22Rv1 (cell line): ENCODE measurements around the gene EEF2.
"Not testable (repeated sequence)": the region's sequence is repeated elsewhere in the genome, so short reads cannot be mapped to it uniquely, and the experiment has no call there.

Experiments
- H3K27ac ChIP-seq: fragments of 450-650 bp; 2 replicates; pipeline ENCODE4 v1.5.1; 2017
- ZFX ChIP-seq: fragments of 450-650 bp; IDR thresholded peaks from 2 replicates; pipeline ENCODE4 v1.6.1; 2017; ENCODE audit warnings: antibody characterized with exemption, borderline replicate concordance
- TF ChIP-seq, protein P1 (sequence below): fragments of 450-650 bp; IDR thresholded peaks from 2 replicates; pipeline ENCODE4 v1.5.1; 2017; ENCODE audit warnings: mild to moderate bottlenecking

Gene EEF2

DNA sequence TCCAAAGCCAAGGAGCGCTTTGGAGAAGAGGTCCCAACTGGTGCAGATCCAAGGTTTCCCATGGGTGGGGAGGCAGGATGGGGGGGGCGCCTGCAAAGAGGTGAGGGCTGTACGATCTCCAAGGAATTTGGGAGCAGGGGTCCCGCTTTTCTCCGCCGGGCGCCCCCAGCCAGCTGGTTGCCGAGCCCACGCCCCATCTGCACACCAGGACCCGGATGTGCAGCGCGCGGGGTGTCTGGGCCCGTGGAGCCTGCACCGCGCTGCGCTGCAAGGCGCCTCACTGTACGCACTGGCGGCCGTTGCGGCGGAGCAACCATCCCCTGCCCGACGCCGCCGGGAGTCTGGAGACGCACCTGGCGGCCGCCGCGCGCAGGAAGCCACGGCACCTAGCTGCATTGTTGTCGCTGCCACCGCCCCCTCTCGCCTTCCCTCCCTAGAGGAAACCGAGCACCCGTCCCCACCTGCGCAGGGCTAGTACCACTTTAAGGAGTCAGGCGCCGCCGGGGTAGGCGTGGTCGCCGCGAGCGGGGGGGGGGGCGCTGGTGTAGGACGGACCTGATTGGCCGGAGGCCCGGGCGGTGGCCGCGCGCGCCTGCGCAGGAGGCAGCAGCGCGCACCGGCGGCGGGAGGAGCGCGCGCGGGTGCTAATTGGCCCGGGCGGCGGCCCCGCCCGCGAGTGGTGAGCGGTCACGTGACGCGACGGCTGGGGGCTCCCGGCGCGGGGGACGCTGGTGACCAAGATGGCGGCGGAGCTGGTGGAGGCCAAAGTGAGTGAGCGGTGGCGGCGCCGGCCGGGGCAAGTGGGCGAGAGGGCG lies 22.0 kb upstream of the EEF2 start, which contains the start of gene PIAS4:
PIAS4 (plus strand) TSS at position 716 of the 815 bp plus-strand sequence; CDS start at position 741, 25 bp downstream.
- H3K27ac ChIP-seq, result peak within 1 kb of the TSS; percentile 83
- no peak for TF ChIP-seq ZFX
- TF ChIP-seq, protein P1, sequence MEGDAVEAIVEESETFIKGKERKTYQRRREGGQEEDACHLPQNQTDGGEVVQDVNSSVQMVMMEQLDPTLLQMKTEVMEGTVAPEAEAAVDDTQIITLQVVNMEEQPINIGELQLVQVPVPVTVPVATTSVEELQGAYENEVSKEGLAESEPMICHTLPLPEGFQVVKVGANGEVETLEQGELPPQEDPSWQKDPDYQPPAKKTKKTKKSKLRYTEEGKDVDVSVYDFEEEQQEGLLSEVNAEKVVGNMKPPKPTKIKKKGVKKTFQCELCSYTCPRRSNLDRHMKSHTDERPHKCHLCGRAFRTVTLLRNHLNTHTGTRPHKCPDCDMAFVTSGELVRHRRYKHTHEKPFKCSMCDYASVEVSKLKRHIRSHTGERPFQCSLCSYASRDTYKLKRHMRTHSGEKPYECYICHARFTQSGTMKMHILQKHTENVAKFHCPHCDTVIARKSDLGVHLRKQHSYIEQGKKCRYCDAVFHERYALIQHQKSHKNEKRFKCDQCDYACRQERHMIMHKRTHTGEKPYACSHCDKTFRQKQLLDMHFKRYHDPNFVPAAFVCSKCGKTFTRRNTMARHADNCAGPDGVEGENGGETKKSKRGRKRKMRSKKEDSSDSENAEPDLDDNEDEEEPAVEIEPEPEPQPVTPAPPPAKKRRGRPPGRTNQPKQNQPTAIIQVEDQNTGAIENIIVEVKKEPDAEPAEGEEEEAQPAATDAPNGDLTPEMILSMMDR, result no peak

DNA sequence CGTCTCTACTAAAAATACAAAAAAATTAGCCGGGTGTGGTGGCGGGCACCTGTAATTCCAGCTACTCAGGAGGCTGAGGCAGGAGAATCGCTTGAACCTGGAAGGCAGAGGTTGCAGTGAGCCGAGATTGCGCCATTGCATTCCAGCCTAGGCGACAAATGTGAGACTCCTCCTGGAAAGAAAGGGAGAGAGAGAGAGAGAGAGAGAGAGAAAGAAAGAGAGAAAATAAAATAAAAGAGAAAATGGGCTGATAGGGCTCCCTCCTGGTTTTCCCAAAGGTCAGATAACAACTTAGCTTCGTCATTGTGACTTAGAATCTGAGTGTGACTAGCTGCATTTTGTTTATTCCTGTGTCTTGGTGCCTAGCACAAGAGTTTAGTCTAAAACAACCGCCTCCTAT lies 20.2 kb upstream of the EEF2 start:
- H3K27ac ChIP-seq, result not testable (repeated sequence)

DNA sequence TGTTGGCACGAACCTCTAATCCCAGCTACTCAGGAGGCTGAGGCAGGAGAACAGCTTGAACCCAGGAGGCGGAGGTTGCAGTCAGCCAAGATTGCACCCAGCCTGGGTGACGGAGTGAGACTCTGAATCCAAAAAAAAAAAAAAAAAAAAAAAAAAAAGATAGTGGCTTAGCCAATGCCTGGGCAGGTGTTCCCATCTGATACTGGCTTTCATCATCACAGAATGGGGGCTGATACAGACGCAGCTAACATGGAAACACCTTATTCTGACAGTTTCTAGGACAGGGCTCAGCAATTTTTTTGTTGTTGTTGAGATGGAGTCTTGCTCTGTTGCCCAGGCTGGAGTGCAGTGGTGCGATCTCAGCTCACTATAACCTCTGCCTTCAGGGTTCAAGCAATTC lies 15.5 kb upstream of the EEF2 start:
- H3K27ac ChIP-seq, result not testable (repeated sequence)

DNA sequence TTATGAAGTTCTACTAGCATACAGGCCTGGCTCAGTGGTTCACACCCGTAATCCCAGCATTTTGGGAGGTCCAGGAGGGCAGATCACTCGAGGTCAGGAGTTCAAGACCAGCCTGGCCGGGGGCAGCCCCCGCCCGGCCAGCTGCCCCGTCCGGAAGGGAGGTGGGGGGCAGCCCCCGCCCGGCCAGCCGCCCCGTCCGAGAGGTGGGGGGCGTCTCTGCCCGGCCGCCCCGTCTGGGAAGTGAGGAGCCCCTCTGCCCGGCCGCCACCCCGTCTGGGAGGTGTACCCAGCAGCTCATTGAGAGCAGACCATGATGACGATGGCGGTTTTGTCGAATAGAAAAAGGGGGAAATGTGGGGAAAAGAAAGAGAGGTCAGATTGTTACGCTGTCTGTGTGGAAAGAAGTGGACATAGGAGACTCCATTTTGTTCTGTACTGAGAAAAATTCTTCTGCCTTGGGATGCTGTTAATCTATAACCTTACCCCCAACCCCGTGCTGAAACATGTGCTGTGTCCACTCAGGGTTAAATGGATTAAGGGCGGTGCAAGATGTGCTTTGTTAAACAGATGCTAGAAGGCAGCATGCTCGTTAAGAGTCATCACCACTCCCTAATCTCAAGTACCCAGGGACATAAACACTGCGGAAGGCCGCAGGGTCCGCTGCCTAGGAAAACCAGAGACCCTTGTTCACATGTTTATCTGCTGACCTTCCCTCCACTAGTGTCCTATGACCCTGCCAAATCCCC lies 13.6 kb upstream of the EEF2 start:
- H3K27ac ChIP-seq, result not testable (repeated sequence)

DNA sequence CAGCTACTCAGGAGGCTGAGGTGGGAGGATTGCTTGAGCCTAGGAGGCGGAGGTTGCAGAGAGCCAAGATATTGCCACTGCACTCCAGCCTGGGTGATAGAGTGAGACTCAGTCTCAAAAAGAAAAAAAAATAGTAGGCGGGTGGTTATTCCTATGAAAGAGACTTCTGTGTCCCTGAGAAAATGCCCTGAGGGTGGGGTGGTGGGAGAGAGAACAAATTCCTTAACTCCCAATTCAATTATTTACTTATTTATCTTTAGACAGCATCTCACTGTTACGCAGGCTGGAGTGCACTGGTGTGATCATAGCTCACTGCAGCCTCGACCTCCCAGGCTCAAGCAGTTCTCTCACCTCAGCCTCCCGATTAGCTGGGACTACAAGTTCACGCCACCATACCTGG lies 10.3 kb upstream of the EEF2 start:
- H3K27ac ChIP-seq, result no peak overlapping the region; the same call in 1 of the 2 replicates

DNA sequence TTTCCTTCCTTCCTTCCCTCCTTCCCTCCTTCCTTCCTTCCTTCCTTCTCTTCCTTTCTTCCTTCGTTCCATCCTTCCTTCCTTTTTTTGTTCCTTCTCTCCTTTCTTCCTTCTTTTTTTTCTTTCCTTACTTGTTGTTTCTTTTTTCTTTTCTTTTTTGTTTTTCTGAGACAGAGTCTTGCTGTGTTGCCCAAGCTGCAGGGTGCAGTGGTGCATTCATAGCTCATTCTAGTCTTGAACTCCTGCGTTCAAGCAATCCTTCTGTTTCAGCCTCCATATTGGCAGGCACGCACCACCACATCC lies 5.5 kb upstream of the EEF2 start:
- H3K27ac ChIP-seq, result peak overlapping the region; percentile 93
- no peak for TF ChIP-seq ZFX
- TF ChIP-seq, protein P1, result no peak

More for the DNA sequence above, 10.3 kb upstream of the EEF2 start:
- TF ChIP-seq, protein P1, result no peak
- no peak for TF ChIP-seq ZFX

DNA sequence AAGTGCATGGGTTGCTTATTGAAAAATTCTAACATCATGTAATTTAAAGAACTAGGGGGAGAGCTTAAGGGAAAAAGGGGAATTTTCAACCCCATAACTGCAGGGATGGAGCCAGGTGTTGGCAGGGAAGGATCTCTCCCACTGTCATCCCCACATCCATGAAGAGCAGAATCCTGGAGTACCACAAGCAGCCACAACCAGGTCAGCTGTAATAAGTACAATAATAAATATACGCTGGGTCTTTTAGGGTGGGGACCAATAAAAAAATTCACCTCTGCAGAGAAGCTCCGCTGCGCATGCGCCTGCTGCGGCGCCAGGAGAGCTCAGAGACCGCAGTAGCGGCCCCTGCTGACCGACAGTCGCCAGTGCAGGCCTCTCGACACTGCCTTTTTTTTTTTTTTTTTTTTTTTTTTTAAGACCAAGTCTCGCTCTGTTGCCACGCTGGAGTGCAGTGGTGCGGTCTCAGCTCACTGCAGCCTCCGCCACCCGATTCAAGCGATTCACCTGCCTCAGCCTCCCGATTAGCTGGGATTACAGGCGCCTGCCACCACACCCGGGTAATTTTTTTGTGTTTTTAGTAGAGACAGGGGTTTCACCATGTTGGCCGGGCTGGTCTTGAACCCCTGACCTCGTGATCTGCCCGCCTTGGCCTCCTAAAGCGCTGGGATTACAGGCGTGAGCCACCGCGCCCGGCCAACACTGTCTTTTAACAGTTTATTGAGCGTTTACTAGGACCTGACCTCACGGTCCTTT lies 2.5 kb upstream of the EEF2 start:
- peak overlapping the region; percentile 94 for H3K27ac ChIP-seq
- TF ChIP-seq, protein P1, result peak; percentile 94
- TF ChIP-seq ZFX, result no peak

DNA sequence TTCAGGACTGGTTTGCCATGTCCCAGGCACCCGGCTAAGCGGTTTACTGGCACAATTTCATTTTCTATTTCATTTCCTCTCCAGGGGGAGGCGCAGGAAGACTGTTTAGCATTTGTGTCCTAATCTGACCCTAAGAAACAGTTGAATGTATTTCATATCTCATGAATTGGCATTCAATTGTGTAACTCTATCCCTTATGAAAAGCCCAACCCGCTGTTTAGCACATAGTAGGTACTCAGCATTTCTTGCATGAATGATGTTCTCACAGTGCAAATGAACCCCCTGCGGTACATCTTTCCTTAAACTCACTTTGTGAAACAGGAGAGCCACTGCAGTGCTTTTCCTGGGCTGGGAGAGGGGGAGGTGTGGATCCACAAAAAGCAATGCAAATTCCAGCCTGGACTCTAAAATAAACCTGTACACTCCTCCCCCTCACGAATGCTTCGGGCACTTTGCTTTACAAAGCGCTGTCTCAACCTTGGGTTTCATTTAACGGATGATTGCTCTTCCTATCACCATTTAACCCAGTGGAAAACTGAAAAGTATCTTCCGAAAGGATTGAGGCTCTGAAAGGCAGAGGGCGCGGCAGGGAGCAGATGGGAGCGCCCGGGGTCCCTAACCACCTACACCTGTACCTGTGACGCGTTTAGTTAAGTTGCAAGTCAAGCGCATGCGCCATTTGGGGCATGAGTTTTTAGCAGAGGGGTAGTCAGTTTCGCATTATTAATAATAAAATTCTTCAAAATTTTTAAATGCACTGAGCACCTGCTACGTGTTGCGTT lies 1.2 kb upstream of the EEF2 start:
- TF ChIP-seq, protein P1, result peak; percentile 83
- no peak for TF ChIP-seq ZFX
- H3K27ac ChIP-seq, result peak overlapping the region; percentile 94
